ENCODE data around the gene SNCG.

- TF ChIP-seq EZH2 (IDR thresholded peaks at IDR 0.05; ENCODE audit: low read depth, low read length, severe bottlenecking) (no peak), POLR2A (IDR thresholded peaks at IDR 0.05; ENCODE audit: control extremely low read depth in 1 of 2, low read depth in 2 of 2, low read length in 2 of 2) (no peak), CTCF (IDR thresholded peaks at IDR 0.05; ENCODE audit: control extremely low read depth in 1 of 3, insufficient read depth in 1 of 3, low read depth in 1 of 3, low read length in 3 of 3) (no peak), MAFK (IDR thresholded peaks at IDR 0.05; ENCODE audit: low read depth, low read length) (no peak), KDM1A (IDR thresholded peaks at IDR 0.05; ENCODE audit: borderline replicate concordance, low read length) (no peak), GABPA (IDR thresholded peaks at IDR 0.05; ENCODE audit: borderline replicate concordance, insufficient read depth, low read length) (no peak), SP1 (IDR thresholded peaks at IDR 0.05; ENCODE audit: low read depth, low read length) (no peak), SUZ12 (IDR thresholded peaks at IDR 0.05; ENCODE audit: low read length) (no peak), TAF1 (IDR thresholded peaks at IDR 0.05; ENCODE audit: low read depth, low read length) (no peak), HDAC6 (IDR thresholded peaks at IDR 0.05; ENCODE audit: low read depth, low read length) (no peak), ATF3 (IDR thresholded peaks at IDR 0.05; ENCODE audit: insufficient read depth, low read depth, low read length) (no peak)
Observed at GRCh38 chr10:86959737-86960002, 1.3 kb downstream of the SNCG start.

All from H1 (cell line).